Neural progenitor cell (in vitro differentiated cells): ENCODE measurements around the gene USP1. TPM values are rescaled to one million over a fixed set of nuclear protein-coding genes. Genes with fewer than 3 reads are reported as not detected.

ENCODE experiments used
- DNase-seq: peaks from one replicate; pipeline ENCODE4 v3.0.0-alpha.2; 2016; ENCODE audit warnings: low spot score
- H2AFZ ChIP-seq: fragments of 200-600 bp; sonication (generic); replicated peaks from 2 replicates; pipeline ENCODE4 v1.6.1; 2016; ENCODE audit warnings: antibody characterized with exemption
- H3F3A ChIP-seq: fragments of 200-600 bp; sonication (generic); 2 replicates; pipeline ENCODE4 v1.6.1; 2016; ENCODE audit warnings: antibody characterized with exemption, low read depth
- H3K27ac ChIP-seq: fragments of 200-600 bp; sonication (generic); 2 replicates; pipeline ENCODE4 v1.5.1; 2016; ENCODE audit warnings: mild to moderate bottlenecking
- H3K27me3 ChIP-seq: fragments of 200-600 bp; sonication (generic); 2 replicates; pipeline ENCODE4 v1.6.1; 2016; ENCODE audit warnings: mild to moderate bottlenecking, moderate library complexity
- H3K36me3 ChIP-seq: fragments of 200-600 bp; sonication (generic); 2 replicates; pipeline ENCODE4 v1.5.1; 2016
- H3K4me1 ChIP-seq: fragments of 200-600 bp; sonication (generic); 2 replicates; pipeline ENCODE4 v1.6.1; 2016; ENCODE audit warnings: mixed run types
- H3K4me2 ChIP-seq: fragments of 200-600 bp; sonication (generic); 2 replicates; pipeline ENCODE4 v1.6.1; 2016
- H3K4me3 ChIP-seq: fragments of 200-600 bp; sonication (generic); 2 replicates; pipeline ENCODE4 v1.5.1; 2016
- H3K79me2 ChIP-seq: fragments of 200-600 bp; sonication (generic); 2 replicates; pipeline ENCODE4 v1.6.1; 2016; ENCODE audit warnings: low read depth
- H3K9ac ChIP-seq: fragments of 200-600 bp; sonication (generic); 2 replicates; pipeline ENCODE4 v1.6.1; 2016
- H3K9me3 ChIP-seq: fragments of 200-600 bp; sonication (generic); 2 replicates; pipeline ENCODE4 v1.5.1; 2016; ENCODE audit warnings: low read depth
- H4K20me1 ChIP-seq: fragments of 200-600 bp; sonication (generic); 2 replicates; pipeline ENCODE4 v1.6.1; 2016; ENCODE audit warnings: low read depth
- H3K27ac Mint-ChIP-seq: 3 replicates; pipeline ENCODE4 v1.8.0; 2021; ENCODE audit warnings: mixed read lengths
- H3K27me3 Mint-ChIP-seq: 2 replicates; pipeline ENCODE4 v1.8.0; 2022; ENCODE audit warnings: low read depth, mild to moderate bottlenecking, inconsistent platforms, moderate library complexity, mixed read lengths; ENCODE audit not compliant: insufficient read depth
- H3K36me3 Mint-ChIP-seq: 3 replicates; pipeline ENCODE4 v1.8.0; 2021; ENCODE audit warnings: mixed read lengths
- H3K4me1 Mint-ChIP-seq: 3 replicates; pipeline ENCODE4 v1.8.0; 2021; ENCODE audit warnings: mixed read lengths
- H3K4me3 Mint-ChIP-seq: 3 replicates; pipeline ENCODE4 v1.8.0; 2021; ENCODE audit warnings: mild to moderate bottlenecking, moderate library complexity, mixed read lengths
- H3K9me3 Mint-ChIP-seq: 3 replicates; pipeline ENCODE4 v1.8.0; 2020; ENCODE audit warnings: mixed read lengths
- EZH2 ChIP-seq: fragments of 200-600 bp; sonication (generic); IDR thresholded peaks from 2 replicates; pipeline ENCODE4 v1.6.1; 2017; ENCODE audit warnings: antibody characterized with exemption, mild to moderate bottlenecking, moderate library complexity
- EZH2phosphoT487 ChIP-seq: fragments of 200-600 bp; sonication (generic); IDR thresholded peaks from 2 replicates; pipeline ENCODE4 v1.6.1; 2017; ENCODE audit warnings: antibody characterized with exemption
- total RNA-seq: library from RNA; depleted of rRNA; stranded (reverse); fragments of >200 nt; gene quantifications from 2 replicates; pipeline ENCODE4 v1.2.3, GENCODE V29; 2015; ENCODE audit warnings: low replicate concordance
- TF ChIP-seq, protein P1 (sequence below): fragments of 200-600 bp; sonication (generic); IDR thresholded peaks from 2 replicates; pipeline ENCODE4 v1.5.1; 2017; ENCODE audit warnings: antibody characterized with exemption, mild to moderate bottlenecking

Gene USP1
- total RNA-seq, 1 donor from 2014 or later: 106 TPM

DNA sequence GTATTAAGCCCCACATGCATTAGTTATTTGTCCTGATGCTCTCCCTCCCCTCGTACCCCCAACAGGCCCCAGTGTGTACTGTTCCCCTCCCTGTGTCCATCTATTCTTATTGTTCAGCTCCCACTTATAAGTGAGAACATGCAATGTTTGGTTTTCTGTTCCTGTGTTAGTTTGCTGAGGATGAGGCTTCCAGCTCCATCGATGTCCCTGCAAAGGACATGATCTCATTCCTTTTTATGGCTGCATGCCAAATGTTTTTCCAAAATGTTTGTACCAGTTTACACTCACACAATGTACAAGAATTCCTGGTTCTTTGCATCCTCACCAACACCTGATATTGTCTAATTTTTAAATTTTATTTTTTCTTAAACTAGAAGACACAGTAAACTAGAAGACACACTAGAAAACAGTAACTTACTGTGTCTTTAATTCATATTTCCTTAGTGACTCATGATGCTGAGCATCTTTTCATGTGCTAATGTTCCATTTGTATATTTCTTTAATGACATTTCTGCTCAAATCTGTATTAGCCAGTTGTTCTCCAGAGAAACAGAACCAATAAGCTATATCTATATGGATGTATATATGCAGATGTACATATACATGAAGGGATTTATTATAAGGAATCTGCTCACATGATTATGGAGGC is 19.4 kb upstream of the USP1 start:
- Histone ChIP-seq H2AFZ (no peak overlapping the region), H4K20me1 (no peaks in the 10 kb centered on the region), H3K27ac (no peak overlapping the region), H3K27me3 (no peaks in the 10 kb centered on the region), H3K9ac (no peak overlapping the region), H3K36me3 (no peaks in the 10 kb centered on the region), H3K4me1 (peaks cover 5% of the 10 kb centered on the region), H3F3A (peaks cover 4% of the 10 kb centered on the region), H3K4me2 (no peak overlapping the region), H3K4me3 (no peak overlapping the region), H3K79me2 (no peaks in the 10 kb centered on the region), H3K9me3 (no peaks in the 10 kb centered on the region)
- H3K4me3 Mint-ChIP-seq: no peak overlapping the region
- peaks cover under 1% of the 10 kb centered on the region for H3K4me1 Mint-ChIP-seq
- TF ChIP-seq EZH2 (no peak), EZH2phosphoT487 (no peak)
- TF ChIP-seq, protein P1, sequence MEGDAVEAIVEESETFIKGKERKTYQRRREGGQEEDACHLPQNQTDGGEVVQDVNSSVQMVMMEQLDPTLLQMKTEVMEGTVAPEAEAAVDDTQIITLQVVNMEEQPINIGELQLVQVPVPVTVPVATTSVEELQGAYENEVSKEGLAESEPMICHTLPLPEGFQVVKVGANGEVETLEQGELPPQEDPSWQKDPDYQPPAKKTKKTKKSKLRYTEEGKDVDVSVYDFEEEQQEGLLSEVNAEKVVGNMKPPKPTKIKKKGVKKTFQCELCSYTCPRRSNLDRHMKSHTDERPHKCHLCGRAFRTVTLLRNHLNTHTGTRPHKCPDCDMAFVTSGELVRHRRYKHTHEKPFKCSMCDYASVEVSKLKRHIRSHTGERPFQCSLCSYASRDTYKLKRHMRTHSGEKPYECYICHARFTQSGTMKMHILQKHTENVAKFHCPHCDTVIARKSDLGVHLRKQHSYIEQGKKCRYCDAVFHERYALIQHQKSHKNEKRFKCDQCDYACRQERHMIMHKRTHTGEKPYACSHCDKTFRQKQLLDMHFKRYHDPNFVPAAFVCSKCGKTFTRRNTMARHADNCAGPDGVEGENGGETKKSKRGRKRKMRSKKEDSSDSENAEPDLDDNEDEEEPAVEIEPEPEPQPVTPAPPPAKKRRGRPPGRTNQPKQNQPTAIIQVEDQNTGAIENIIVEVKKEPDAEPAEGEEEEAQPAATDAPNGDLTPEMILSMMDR: no peak
- H3K9me3 Mint-ChIP-seq: no peaks in the 10 kb centered on the region
- peaks cover 3% of the 10 kb centered on the region for H3K27me3 Mint-ChIP-seq
- H3K27ac Mint-ChIP-seq: no peak overlapping the region
- H3K36me3 Mint-ChIP-seq: no peaks in the 10 kb centered on the region
- no peak for DNase-seq

DNA sequence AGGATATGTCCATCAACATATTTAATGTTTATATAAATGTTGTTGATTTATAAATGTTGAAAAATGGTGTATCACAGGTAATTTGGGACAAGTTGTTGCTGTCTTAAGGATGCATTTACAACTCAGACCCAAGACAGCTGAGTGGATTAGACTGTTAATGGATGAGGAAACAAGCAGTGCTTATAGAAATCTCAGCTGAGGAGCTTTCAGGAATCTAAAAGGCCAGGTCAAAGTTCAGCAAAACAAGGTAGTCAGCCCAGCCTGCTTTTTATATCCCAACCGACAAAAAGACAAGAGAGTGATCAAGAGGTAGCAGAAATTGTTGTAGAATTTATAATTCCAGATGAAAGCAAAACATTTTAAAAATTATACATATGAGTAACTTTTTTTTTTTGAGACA is 16.6 kb upstream of the USP1 start:
- no peak for DNase-seq
- H3K27ac ChIP-seq: no peak overlapping the region
- TF ChIP-seq EZH2phosphoT487 (no peak), EZH2 (no peak)
- TF ChIP-seq, protein P1: no peak
- no peaks in the 10 kb centered on the region for H4K20me1 ChIP-seq
- no peaks in the 10 kb centered on the region for H3F3A ChIP-seq
- Mint-ChIP-seq H3K36me3 (no peaks in the 10 kb centered on the region), H3K4me1 (peaks cover 10% of the 10 kb centered on the region), H3K9me3 (no peaks in the 10 kb centered on the region), H3K27ac (no peak overlapping the region), H3K27me3 (peaks cover 3% of the 10 kb centered on the region), H3K4me3 (no peak overlapping the region)
- H3K4me3 ChIP-seq: no peak overlapping the region
- H3K9ac ChIP-seq: no peak overlapping the region
- no peak overlapping the region for H3K4me2 ChIP-seq
- no peak overlapping the region for H2AFZ ChIP-seq
- H3K9me3 ChIP-seq: no peaks in the 10 kb centered on the region
- no peaks in the 10 kb centered on the region for H3K36me3 ChIP-seq
- H3K79me2 ChIP-seq: no peaks in the 10 kb centered on the region
- H3K27me3 ChIP-seq: no peaks in the 10 kb centered on the region
- H3K4me1 ChIP-seq: peaks cover 5% of the 10 kb centered on the region

DNA sequence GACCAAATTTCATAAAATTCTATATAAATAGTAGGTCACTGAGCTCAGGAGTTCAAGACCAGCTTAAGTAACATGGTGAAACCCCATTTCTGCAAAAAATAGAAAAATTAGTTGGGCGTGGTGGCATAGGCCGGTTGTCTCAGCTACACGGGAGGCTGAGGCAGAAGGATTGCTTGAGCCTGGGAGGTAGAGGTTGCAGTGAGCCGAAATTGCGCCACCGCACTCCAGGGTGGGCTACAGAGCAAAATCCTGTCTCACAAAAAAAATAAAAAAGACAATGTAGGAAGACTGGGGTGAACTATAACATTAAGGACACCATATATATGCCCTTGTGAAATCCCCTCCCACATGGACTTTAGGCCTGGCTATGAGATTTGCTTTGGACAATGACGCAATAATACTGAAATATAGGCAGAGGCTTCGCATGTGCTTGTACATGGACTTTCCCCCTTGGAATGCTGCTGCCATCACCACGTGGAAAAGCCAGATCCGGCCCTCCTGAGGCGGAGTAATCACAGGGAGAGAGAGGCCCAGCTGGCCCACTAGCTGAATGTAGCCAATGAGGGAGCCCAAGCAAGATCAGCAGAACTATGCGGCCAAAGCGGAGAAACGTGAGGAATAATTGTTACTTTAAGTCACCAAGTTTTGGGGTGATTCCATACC is 13.1 kb upstream of the USP1 start:
- H3K4me1 Mint-ChIP-seq: peaks cover 13% of the 10 kb centered on the region
- H3K9me3 Mint-ChIP-seq: no peaks in the 10 kb centered on the region
- no peaks in the 10 kb centered on the region for H3F3A ChIP-seq
- H3K27ac Mint-ChIP-seq: no peak overlapping the region
- no peak for TF ChIP-seq EZH2
- TF ChIP-seq, protein P1: no peak
- TF ChIP-seq EZH2phosphoT487: no peak
- no peaks in the 10 kb centered on the region for H3K4me1 ChIP-seq
- H3K9me3 ChIP-seq: no peaks in the 10 kb centered on the region
- no peak overlapping the region for H3K4me3 Mint-ChIP-seq
- DNase-seq: no peak
- no peaks in the 10 kb centered on the region for H3K27me3 ChIP-seq
- no peak overlapping the region for H3K4me3 ChIP-seq
- H3K9ac ChIP-seq: no peak overlapping the region
- H3K79me2 ChIP-seq: no peaks in the 10 kb centered on the region
- H3K36me3 Mint-ChIP-seq: no peaks in the 10 kb centered on the region
- no peaks in the 10 kb centered on the region for H4K20me1 ChIP-seq
- H2AFZ ChIP-seq: peak overlapping the region; percentile 74
- no peak overlapping the region for H3K4me2 ChIP-seq
- H3K36me3 ChIP-seq: no peaks in the 10 kb centered on the region
- H3K27ac ChIP-seq: no peak overlapping the region
- no peaks in the 10 kb centered on the region for H3K27me3 Mint-ChIP-seq
